ENCODE data around the gene ACER2.

- TF ChIP-seq YY1 (IDR thresholded peaks at IDR 0.05; ENCODE audit: insufficient read depth, insufficient read length) (no peak), ZNF274 (IDR thresholded peaks at IDR 0.05; ENCODE audit: low read depth, low read length) (no peak), SUZ12 (IDR thresholded peaks at IDR 0.05; ENCODE audit: extremely low read depth, insufficient read depth, insufficient read length) (no peak)
Measured at GRCh38 chr9:19386502-19387044, 22.2 kb upstream of the ACER2 start.

Measured in NT2/D1 (cell line).